ENCODE measurements around the gene GABRG3. TPM values are rescaled to one million over a fixed set of nuclear protein-coding genes. Genes with fewer than 3 reads are reported as not detected.

The GABRG3 gene
- total RNA-seq, 1 experiment from 2014 or later: not detected

- H3K27ac Mint-ChIP-seq (ENCODE audit: unreplicated experiment): no peak overlapping the region
- TF ChIP-seq, protein P1, sequence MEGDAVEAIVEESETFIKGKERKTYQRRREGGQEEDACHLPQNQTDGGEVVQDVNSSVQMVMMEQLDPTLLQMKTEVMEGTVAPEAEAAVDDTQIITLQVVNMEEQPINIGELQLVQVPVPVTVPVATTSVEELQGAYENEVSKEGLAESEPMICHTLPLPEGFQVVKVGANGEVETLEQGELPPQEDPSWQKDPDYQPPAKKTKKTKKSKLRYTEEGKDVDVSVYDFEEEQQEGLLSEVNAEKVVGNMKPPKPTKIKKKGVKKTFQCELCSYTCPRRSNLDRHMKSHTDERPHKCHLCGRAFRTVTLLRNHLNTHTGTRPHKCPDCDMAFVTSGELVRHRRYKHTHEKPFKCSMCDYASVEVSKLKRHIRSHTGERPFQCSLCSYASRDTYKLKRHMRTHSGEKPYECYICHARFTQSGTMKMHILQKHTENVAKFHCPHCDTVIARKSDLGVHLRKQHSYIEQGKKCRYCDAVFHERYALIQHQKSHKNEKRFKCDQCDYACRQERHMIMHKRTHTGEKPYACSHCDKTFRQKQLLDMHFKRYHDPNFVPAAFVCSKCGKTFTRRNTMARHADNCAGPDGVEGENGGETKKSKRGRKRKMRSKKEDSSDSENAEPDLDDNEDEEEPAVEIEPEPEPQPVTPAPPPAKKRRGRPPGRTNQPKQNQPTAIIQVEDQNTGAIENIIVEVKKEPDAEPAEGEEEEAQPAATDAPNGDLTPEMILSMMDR (IDR thresholded peaks at IDR 0.05; ENCODE audit: unreplicated experiment): no peak
- CTCF ChIA-PET: interaction anchor here (0.7 kb wide), 2 partner anchors 250 to 1104 kb away, joined by 5 to 8 read pairs; no protein-coding TSS in a partner anchor
- no peaks in the 10 kb centered on the region for H3K27me3 Mint-ChIP-seq (ENCODE audit: unreplicated experiment)
- H3K9me3 Mint-ChIP-seq (ENCODE audit: low read depth, unreplicated experiment): no peaks in the 10 kb centered on the region
- H3K36me3 Mint-ChIP-seq (ENCODE audit: insufficient read depth, unreplicated experiment): no peaks in the 10 kb centered on the region
- H3K4me1 Mint-ChIP-seq (ENCODE audit: low read depth, unreplicated experiment): no peaks in the 10 kb centered on the region
- H3K4me3 Mint-ChIP-seq (ENCODE audit: low read depth, unreplicated experiment): no peak overlapping the region
- intact Hi-C loops (cut with micrococcal nuclease; ENCODE audit: unreplicated experiment): no loop called here
- no TSS peak for BruUV-seq (replicated peaks)
- no peak for DNase-seq
These were observed 452.0 kb downstream of the GABRG3 start for GRCh38 chr15:27422997-27423396.

- intact Hi-C loops (cut with micrococcal nuclease; ENCODE audit: unreplicated experiment): no loop called here
- no TSS peak for BruUV-seq (replicated peaks)
- Mint-ChIP-seq H3K27me3 (ENCODE audit: unreplicated experiment) (no peaks in the 10 kb centered on the region), H3K27ac (ENCODE audit: unreplicated experiment) (no peak overlapping the region), H3K4me3 (ENCODE audit: low read depth, unreplicated experiment) (no peak overlapping the region), H3K36me3 (ENCODE audit: insufficient read depth, unreplicated experiment) (no peaks in the 10 kb centered on the region), H3K9me3 (ENCODE audit: low read depth, unreplicated experiment) (no peaks in the 10 kb centered on the region), H3K4me1 (ENCODE audit: low read depth, unreplicated experiment) (no peaks in the 10 kb centered on the region)
- TF ChIP-seq, protein P1 (IDR thresholded peaks at IDR 0.05; ENCODE audit: unreplicated experiment): no peak
- DNase-seq: no peak
- CTCF ChIA-PET: no interaction called here
These were observed 455.8 kb downstream of the GABRG3 start for GRCh38 chr15:27426805-27427204.

- no TSS peak for BruUV-seq (replicated peaks)
- no peaks in the 10 kb centered on the region for H3K36me3 Mint-ChIP-seq (ENCODE audit: insufficient read depth, unreplicated experiment)
- no peak overlapping the region for H3K27ac Mint-ChIP-seq (ENCODE audit: unreplicated experiment)
- no peaks in the 10 kb centered on the region for H3K4me1 Mint-ChIP-seq (ENCODE audit: low read depth, unreplicated experiment)
- TF ChIP-seq, protein P1 (IDR thresholded peaks at IDR 0.05; ENCODE audit: unreplicated experiment): no peak
- CTCF ChIA-PET: no interaction called here
- intact Hi-C loops (cut with micrococcal nuclease; ENCODE audit: unreplicated experiment): no loop called here
- H3K9me3 Mint-ChIP-seq (ENCODE audit: low read depth, unreplicated experiment): no peaks in the 10 kb centered on the region
- no peak overlapping the region for H3K4me3 Mint-ChIP-seq (ENCODE audit: low read depth, unreplicated experiment)
- no peaks in the 10 kb centered on the region for H3K27me3 Mint-ChIP-seq (ENCODE audit: unreplicated experiment)
- no peak for DNase-seq
These were observed 456.3 kb downstream of the GABRG3 start for GRCh38 chr15:27427276-27427675.

GRCh38 chr15:27428151-27428550 is 457.2 kb downstream of the GABRG3 start:
- H3K4me3 Mint-ChIP-seq (ENCODE audit: low read depth, unreplicated experiment): no peak overlapping the region
- no peak for DNase-seq
- H3K27me3 Mint-ChIP-seq (ENCODE audit: unreplicated experiment): no peaks in the 10 kb centered on the region
- H3K4me1 Mint-ChIP-seq (ENCODE audit: low read depth, unreplicated experiment): no peaks in the 10 kb centered on the region
- TF ChIP-seq, protein P1 (IDR thresholded peaks at IDR 0.05; ENCODE audit: unreplicated experiment): no peak
- no TSS peak for BruUV-seq (replicated peaks)
- intact Hi-C loops (cut with micrococcal nuclease; ENCODE audit: unreplicated experiment): no loop called here
- H3K27ac Mint-ChIP-seq (ENCODE audit: unreplicated experiment): no peak overlapping the region
- CTCF ChIA-PET: no interaction called here
- no peaks in the 10 kb centered on the region for H3K9me3 Mint-ChIP-seq (ENCODE audit: low read depth, unreplicated experiment)
- no peaks in the 10 kb centered on the region for H3K36me3 Mint-ChIP-seq (ENCODE audit: insufficient read depth, unreplicated experiment)

Measured in Calu3 (cell line).